Calu3 (cell line): ENCODE measurements around the gene ZP1. TPM values are rescaled to one million over a fixed set of nuclear protein-coding genes. Genes with fewer than 3 reads are reported as not detected.

Source experiments
- BruUV-seq: library from RNA; stranded (reverse); fragments of 400-500 nt; replicated peaks from 2 replicates; lab custom pipeline; 2021; lab: Mats Ljungman, UMichigan
- CTCF ChIA-PET: fragments of 300-600 bp; sonication (Branson Sonifier 250); formaldehyde crosslinking; loops from one replicate; lab custom pipeline; 2022; ENCODE audit warnings: antibody characterized with exemption; lab: Charles Lee
- DNase-seq: peaks from one replicate; pipeline ENCODE4 v3.0.0; 2022
- H3K27ac Mint-ChIP-seq: one replicate; pipeline ENCODE4 v1.8.0; 2022; ENCODE audit warnings: mixed read lengths; ENCODE audit not compliant: unreplicated experiment
- H3K27me3 Mint-ChIP-seq: one replicate; pipeline ENCODE4 v1.8.0; 2022; ENCODE audit warnings: mixed read lengths; ENCODE audit not compliant: unreplicated experiment
- H3K36me3 Mint-ChIP-seq: one replicate; pipeline ENCODE4 v1.8.0; 2022; ENCODE audit warnings: mild to moderate bottlenecking, moderate library complexity, mixed read lengths; ENCODE audit not compliant: insufficient read depth, unreplicated experiment
- H3K4me1 Mint-ChIP-seq: one replicate; pipeline ENCODE4 v1.8.0; 2022; ENCODE audit warnings: mild to moderate bottlenecking, low read depth, mixed read lengths; ENCODE audit not compliant: unreplicated experiment
- H3K4me3 Mint-ChIP-seq: one replicate; pipeline ENCODE4 v1.8.0; 2022; ENCODE audit warnings: mild to moderate bottlenecking, low read depth, moderate library complexity, mixed read lengths; ENCODE audit not compliant: unreplicated experiment
- H3K9me3 Mint-ChIP-seq: one replicate; pipeline ENCODE4 v1.8.0; 2022; ENCODE audit warnings: low read depth, mixed read lengths; ENCODE audit not compliant: unreplicated experiment
- intact Hi-C: fragments of 100-400 bp; cut with micrococcal nuclease; formaldehyde crosslinking; loops from one replicate; pipeline ENCODE4 v1.10.0; 2022; ENCODE audit not compliant: unreplicated experiment
- total RNA-seq: library from RNA; stranded (reverse); gene quantifications from 2 replicates; pipeline ENCODE4 v1.2.3, GENCODE V29; 2022
- TF ChIP-seq, protein P1 (sequence below): fragments of 200-600 bp; IDR thresholded peaks from one replicate; pipeline ENCODE4 v1.8.0; 2022; ENCODE audit warnings: antibody characterized with exemption; ENCODE audit not compliant: unreplicated experiment

The ZP1 gene
- total RNA-seq, 1 experiment from 2014 or later, result not detected

- Mint-ChIP-seq H3K27me3 (peaks cover 51% of the 10 kb centered on the region), H3K36me3 (peaks cover 33% of the 10 kb centered on the region), H3K4me3 (no peak overlapping the region), H3K9me3 (no peaks in the 10 kb centered on the region), H3K27ac (no peak overlapping the region), H3K4me1 (peaks cover 17% of the 10 kb centered on the region)
- TF ChIP-seq, protein P1, sequence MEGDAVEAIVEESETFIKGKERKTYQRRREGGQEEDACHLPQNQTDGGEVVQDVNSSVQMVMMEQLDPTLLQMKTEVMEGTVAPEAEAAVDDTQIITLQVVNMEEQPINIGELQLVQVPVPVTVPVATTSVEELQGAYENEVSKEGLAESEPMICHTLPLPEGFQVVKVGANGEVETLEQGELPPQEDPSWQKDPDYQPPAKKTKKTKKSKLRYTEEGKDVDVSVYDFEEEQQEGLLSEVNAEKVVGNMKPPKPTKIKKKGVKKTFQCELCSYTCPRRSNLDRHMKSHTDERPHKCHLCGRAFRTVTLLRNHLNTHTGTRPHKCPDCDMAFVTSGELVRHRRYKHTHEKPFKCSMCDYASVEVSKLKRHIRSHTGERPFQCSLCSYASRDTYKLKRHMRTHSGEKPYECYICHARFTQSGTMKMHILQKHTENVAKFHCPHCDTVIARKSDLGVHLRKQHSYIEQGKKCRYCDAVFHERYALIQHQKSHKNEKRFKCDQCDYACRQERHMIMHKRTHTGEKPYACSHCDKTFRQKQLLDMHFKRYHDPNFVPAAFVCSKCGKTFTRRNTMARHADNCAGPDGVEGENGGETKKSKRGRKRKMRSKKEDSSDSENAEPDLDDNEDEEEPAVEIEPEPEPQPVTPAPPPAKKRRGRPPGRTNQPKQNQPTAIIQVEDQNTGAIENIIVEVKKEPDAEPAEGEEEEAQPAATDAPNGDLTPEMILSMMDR, result no peak
- intact Hi-C loops, result no loop called here
- no TSS peak for BruUV-seq
- CTCF ChIA-PET, result no interaction called here
- DNase-seq, result no peak
Observed at GRCh38 chr11:60910711-60911380, 43.5 kb downstream of the ZP1 start.

GRCh38 chr11:60912223-60912850 lies 45.0 kb downstream of the ZP1 start:
- H3K4me1 Mint-ChIP-seq, result peaks cover 22% of the 10 kb centered on the region
- no peaks in the 10 kb centered on the region for H3K9me3 Mint-ChIP-seq
- H3K4me3 Mint-ChIP-seq, result no peak overlapping the region
- TF ChIP-seq, protein P1, result no peak
- intact Hi-C loops, result no loop called here
- peaks cover 51% of the 10 kb centered on the region for H3K27me3 Mint-ChIP-seq
- no peak for DNase-seq
- CTCF ChIA-PET, result no interaction called here
- BruUV-seq, result no TSS peak
- H3K36me3 Mint-ChIP-seq, result peaks cover 20% of the 10 kb centered on the region
- no peak overlapping the region for H3K27ac Mint-ChIP-seq

DNA sequence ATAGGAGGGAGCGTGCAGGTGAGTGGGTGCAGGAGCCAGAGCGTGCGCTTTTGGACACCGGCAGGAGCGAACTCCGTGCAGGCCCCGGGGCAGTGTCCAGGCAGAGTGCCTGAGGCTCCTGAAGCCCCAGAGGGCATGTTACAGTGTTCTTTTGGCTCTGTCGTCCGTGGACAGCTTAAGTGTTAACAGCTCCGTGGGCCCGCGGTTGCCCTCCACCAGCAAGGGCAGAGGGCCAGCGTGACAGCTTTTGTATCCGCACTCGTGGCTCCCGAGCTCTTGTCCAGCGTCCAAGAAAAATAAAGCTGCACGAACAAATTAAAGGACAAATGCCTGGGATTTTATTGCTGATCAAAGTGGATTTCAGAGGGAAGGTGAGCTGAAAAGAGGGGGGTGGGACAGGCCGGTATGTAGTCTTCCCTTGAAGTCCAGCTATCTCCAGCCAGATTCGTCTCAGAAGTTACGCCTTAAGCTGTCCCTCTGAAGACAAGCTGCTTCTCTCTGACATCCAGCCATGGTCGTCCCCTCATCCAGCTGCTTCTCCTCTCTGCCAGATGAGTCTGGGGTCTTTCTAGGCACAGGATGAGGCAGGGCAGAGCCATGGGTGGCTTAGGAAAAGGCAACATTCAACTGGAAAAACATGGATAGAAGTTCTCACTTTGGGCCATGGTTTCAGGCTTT lies 45.6 kb downstream of the ZP1 start:
- Mint-ChIP-seq H3K4me1 (peaks cover 23% of the 10 kb centered on the region), H3K36me3 (peaks cover 20% of the 10 kb centered on the region), H3K27ac (no peak overlapping the region), H3K27me3 (peaks cover 46% of the 10 kb centered on the region), H3K4me3 (peak overlapping the region; percentile 97), H3K9me3 (no peaks in the 10 kb centered on the region)
- no TSS peak for BruUV-seq
- intact Hi-C loops, result no loop called here
- CTCF ChIA-PET, result interaction anchor here (0.9 kb wide), 1 partner anchor 7 kb away, joined by 3 read pairs; no protein-coding TSS in a partner anchor
- no peak for DNase-seq
- TF ChIP-seq, protein P1, result no peak

DNA sequence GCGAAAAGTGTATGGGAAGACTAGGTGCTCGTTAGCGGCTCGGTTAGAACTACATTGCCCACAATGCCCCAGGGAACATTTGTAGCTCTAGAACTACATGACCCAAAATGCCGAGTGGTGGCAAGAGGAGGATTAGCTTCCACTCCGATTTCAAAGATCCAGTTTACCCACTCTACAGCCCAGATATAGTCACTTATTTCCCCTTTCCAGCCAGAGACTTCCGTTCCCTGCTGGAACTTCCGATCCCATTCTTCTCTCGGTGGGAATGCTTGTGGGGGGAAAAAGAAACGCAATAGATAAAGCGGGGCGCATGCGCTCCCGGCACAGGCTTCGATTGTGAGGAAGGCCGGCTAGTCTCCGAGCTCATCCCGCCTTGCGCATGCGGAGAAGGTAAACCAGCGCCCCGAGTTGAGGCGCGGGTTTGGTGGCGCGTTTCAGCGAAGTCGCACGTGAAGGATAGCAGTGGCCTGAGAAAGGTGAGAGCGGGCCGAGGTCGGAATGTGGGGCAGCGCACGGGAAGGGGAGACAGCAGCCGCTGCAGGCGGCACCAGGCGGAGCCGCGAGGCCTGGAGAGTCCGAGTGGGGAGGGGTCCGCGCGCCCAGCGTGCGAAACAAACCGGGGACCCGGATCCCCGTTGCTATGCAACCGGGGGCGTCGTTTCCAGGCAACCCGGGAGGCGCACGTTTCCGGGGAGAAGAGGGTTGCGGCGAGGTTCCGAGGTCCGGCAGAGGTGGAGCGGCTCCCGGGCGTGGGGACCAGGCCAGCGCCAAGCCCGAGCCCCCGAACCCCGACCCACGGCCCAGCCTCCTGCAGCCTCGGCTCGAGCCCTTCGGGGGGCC lies 46.7 kb downstream of the ZP1 start, which contains the start of gene TMEM109:
TMEM109 (plus strand) TSS at position 366 of the 840 bp plus-strand sequence. CDS start 5,536 bp downstream, outside the sequence.
- Mint-ChIP-seq H3K4me3 (peak within 1 kb of the TSS; percentile 97), H3K27me3 (peaks cover 36% of the 10 kb centered on the region), H3K27ac (peak within 1 kb of the TSS; percentile 94), H3K9me3 (no peaks in the 10 kb centered on the region), H3K36me3 (peaks cover 20% of the 10 kb centered on the region), H3K4me1 (peaks cover 23% of the 10 kb centered on the region)
- CTCF ChIA-PET, result interaction anchor here (0.7 to 2.6 kb wide), 9 partner anchors 8 to 422 kb away, joined by 3 to 8 read pairs (median 3); partner anchors contain the start of genes PRPF19 and VPS37C
- TF ChIP-seq, protein P1, result no peak
- peak; percentile 80 for DNase-seq
- no TSS peak for BruUV-seq
- intact Hi-C loops, result no loop called here
